ENCODE measurements around the gene ZBTB21.
"Not testable (repeated sequence)": the region's sequence is repeated elsewhere in the genome, so short reads cannot be mapped to it uniquely, and the experiment has no call there.

Gene ZBTB21

DNA sequence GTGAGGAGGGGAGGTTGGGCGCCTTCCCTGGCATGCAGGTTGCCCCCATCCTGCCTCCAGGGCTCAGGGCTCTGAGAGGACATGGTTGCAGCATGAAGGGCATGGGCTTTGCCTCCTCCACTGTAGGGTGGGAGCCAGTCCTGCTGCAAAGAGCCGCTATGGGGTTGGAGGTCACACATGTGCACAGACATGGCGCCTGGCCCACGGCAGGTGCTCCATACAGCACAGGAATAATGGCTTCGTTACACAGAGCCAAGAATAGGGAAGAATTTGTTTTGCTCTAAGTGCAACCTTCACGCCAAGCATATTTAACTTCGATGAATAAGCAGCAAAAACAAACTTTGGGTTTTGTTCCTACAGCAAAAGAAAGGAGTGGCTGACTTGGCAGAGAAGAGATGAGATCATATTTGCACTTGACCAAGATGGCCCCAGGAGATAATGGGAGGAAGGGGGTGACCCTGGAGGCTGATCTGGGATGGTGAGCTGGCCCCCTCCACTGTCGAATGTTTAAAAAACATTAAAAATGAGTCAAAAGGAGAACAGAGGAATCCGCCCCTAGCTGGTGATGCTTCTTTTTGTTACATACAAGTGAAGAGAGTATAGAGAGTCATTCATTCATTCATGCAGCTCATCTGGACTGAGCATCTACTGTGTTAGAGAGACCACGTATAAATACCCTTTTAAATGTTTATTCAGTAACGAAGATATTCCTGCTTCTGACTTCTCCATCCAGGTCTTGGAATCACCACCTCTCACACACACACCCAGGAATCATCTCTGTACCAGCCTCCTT is 43.9 kb downstream of the ZBTB21 start:
- DNase-seq = no peak

DNA sequence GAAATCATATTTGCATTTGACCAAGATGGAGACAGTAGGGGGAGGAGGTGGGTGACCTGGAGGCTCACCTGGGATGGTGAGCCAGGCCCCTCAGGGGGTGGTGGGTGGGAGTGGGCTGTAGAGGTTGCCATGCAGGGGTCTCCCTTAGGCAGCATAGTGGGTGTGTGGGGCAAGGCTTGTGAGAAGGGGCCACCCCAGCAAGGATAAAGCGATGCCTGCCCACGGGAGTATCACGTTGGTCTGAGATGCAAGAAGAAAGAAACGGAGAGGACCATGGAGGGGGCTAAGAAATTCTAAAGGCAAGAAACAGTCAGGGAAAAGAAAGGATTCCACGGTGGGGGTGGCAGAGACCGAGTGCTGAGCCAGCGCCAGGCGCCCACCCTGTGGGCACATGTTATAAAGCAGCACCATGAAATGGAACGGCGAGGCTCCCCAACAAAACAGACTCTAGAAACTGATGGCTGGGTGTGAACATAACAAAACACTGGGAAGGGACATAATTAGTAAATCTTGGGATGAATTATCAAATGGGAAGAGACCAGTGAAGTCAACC is 44.6 kb downstream of the ZBTB21 start:
- DNase-seq = no peak

DNA sequence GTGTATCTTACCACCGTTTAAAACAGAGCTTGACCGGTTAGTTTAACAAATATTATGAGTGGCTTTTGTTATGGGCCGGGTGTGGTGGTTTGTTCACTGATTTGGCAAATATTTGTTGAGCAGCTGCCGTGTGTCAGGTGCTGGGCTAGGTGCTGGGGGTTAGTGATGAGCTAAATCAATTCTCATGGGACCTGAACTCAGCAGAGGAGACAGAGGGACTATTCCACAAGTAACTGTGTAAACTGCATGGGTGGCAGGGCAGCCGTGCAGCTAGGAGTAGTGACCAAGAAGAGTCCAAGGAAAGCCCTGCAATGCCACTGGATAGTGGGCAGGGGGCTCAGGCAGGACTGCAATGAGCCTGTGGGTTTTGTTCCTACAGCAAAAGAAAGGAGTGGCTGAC is 45.1 kb downstream of the ZBTB21 start:
- no peak for DNase-seq

DNA sequence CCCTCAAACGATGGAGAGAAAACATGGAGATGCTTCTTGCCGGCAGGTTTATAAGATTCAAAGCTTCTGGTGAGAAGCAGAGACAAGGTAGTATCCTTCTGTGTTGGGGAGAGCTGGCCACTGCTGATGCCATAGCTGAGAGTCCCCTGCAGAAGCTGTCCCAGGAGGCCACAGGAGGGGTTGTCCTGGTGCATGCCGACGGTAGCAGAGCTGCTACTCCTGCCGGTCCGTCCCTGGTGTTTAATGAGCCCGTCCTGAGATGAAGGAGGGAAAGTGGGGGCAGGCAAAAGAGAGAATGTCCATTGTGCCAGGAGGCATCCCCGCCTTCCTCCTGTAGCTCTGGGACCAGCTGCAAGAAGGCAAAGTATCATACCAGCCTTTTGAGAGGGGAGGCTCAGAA is 46.0 kb downstream of the ZBTB21 start:
- no peak for DNase-seq

DNA sequence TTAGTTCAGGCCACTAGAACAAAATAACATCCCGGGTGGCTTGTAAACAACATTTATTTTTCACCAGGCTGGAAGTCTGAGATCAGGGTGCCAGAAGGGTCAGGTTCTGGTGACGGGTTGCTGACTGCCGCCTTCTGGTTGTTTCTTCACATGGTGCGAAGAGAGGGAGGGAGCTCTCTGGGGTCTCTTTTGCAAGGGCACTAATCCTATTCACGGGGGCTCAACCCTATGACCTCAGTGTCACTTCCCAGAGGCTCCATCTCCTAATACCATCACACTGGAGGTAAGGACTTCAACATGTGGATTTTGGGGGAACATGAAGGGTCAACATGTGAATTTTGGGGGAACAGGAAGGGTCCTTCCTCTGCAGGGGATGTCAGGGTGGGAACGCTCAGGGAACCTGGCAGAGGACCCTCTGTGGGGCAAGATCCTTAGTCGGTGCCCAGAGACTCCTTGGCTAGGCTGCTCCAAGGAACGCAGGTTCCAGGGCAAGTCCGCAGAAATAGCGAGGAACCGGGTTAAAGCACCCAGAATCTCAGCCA is 47.7 kb downstream of the ZBTB21 start:
- DNase-seq = no peak

DNA sequence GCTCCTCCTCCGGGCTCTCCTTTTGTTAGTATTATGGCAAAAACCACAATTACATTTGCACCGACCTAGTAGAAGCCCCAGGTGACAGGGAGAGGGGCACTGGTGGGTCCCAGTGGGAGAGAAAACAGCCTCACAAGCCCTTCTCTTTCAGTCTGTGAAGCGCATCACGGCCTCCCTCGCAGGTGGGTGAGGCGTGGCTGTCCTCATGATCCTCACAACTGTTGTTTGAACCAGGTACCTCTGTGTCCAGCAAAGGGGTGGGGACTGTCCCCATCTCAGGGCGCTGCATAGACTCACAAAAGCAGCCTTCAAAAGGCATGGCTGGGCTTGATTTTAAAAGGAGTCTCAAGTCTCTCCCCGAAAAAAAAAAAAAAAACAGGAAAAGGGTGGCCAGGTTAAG is 48.4 kb downstream of the ZBTB21 start:
- no peak for DNase-seq

DNA sequence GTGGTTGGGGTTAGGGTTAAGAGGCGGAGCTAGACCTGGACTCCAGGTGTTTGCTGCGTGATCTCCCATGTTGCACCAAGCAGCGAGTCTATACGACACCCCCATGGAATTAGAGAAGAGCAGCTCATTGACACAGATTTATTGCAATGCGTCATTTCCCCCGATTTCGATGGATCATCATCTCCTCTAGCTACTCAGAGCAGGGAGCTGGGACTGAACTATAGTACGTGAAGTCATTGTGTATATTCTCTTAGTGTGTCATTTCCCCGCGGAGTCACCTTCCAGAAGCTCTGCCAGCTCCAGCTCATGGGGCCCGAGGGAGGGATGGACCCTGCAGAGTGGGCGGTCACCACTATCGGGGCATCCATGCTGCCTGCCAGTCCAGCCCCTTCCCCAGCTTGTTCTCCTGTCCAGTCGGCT is 48.9 kb downstream of the ZBTB21 start:
- DNase-seq = no peak

DNA sequence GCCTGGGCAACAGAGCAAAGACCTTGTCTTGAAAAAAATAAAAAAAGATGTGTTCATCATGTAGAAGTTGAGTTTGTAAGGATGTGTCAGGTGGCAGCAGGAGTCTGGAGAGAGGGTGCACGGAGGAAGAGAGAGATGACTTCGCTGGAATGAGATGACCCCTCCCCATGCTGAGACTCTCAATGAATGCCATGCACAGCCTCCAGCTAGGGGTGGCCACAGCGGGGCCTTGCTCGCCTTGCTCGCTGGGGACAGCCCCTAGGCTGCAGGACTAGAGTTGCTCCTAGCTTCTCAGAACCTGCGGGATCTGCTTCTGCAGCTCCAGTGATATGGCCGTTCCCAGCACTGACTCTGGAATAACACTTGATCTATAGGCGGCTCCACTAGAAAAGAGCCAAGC is 49.8 kb downstream of the ZBTB21 start:
- no peak for DNase-seq

DNA sequence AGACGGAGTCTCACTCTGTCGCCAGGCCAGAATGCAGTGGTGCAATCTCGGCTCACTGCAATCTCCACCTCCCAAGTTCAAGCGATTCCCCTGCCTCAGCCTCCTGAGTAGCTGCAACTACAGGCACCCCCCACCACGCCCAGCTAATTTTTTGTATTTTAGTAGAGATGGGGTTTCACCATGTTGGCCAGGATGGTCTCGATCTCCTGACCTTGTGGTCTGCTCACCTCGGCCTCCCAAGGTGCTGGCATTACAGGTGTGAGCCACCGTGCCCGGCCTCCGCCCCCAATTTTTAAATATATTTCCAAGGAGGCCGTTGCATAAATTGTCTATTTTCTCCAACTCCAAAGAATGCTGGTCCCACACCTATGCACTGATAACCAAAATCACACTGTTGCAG is 50.5 kb downstream of the ZBTB21 start:
- not testable (repeated sequence) for DNase-seq

DNA sequence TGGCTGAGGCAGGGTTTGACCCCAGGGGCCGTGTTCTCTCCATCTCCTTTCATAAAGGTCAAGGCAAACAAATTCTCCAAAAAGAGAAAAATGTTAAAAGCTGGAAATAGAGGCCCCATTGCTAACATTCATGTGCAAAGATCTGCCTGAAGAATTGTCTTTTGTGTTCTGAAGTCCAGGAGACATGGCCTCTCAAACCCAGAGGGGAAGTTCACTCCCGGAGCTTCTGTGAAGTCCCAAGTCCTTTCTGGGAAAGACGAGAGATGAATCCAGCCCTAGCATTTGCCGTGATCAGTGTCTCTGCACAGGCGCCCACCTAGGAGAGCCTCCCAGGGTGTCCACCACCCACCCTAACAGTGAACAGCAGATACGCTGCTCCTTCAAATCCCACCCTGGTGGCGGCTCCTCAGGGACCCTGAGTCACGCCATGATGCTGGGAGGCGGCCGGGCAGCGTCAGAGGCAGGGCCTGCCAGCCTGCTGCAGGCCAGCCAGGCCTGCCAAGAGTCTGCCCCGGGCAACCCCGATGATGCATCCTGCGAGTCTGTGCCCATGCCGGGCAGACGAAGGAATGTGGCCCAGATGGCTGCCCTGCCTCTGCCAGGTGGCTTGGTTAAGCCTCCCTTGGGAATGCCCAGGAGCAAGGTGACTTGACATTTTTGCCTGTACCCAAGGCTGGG is 51.1 kb downstream of the ZBTB21 start:
- no peak for DNase-seq

DNA sequence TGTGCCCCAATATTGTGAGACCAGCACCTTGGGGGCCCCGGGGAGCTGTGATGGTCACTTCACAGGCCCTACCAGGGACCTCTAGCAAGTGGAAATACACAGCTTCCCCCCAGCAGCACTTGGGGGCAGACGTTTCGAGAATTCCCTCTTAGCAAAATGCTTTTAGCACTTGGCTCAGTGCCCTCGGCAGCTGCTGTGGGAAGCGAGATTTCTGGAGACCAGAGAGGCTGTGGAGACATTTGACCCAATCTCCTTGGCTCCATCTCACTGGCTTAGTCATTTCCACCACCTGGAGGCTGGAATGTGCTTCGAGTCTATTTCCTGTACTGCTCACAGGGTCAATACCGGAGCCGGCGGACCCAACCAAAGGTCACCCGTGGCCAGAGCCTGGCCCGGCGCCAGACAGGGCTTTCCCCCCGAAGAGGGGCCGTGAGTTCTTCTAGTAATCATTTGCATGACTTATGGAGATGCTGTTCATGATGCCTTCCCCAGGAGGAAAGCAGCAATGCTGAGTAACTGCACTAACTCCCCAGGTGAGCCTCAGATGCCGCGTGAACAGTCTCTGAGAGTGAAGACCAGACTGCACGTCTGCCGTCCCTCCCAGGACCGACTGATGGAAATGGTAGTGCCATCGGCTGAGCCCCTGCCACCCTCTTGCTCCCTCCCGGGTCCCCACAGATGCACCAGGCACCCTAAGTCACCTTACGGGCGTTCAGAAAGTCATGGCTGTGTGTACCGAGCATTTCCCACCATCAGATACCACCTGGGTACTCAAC is 52.0 kb downstream of the ZBTB21 start:
- DNase-seq = peak; percentile 86

DNA sequence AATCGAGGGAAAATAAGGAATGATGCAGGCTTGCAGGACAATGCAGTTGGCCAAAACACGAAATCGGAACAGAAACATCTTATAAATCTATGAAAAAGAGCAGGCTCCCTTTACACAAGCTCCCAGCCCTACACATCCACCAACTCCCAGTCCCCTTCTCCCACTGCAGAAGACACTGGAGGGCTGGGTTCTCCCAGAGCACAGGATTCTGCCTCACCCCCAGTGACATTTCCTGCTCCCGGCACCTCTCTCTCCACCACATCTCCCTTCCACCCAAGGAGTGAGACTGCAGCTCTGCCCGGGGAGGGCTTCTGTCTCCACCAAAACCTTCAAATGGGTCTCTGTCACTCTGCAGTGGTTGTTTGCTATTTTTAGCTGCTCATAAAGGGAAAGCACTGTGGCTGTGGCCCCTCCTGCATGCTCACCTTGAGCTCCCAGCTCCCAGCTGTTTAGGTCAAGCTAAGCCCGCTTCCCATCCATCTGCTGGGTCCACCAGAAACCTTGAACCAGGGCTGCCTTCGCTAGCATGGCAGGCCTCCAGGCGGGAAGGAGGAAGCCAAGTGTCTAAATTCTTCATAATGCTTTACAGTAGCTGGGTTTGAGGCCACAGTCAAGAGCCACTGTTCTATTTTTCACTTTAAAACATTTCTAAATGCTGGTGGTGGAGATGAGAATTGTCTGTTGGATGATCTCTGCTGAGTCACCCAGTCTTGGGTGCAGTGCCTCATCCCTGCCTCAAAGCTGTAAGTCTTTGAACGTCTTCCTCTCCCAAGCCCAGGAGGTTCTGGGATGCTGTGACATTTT is 53.0 kb downstream of the ZBTB21 start:
- no peak for DNase-seq

DNA sequence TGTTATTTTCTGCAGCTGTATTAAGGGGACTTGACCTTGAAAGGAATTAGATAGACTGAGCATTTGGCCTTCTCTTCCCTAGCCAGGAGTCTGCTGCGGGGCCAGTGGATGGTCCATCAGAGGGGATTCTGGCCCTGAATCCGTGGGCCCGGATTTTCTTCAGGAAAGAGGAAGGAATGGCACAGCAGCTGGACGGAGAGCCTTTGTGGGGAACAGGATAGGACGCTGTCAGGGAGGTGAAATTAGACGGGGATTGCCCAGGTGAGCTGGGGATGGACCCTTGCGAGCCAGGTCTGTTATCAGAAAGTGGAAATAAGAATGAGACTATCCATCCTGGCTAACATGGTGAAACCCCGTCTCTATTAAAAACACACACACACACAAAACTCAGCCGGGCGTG is 54.6 kb downstream of the ZBTB21 start:
- no peak for DNase-seq

DNA sequence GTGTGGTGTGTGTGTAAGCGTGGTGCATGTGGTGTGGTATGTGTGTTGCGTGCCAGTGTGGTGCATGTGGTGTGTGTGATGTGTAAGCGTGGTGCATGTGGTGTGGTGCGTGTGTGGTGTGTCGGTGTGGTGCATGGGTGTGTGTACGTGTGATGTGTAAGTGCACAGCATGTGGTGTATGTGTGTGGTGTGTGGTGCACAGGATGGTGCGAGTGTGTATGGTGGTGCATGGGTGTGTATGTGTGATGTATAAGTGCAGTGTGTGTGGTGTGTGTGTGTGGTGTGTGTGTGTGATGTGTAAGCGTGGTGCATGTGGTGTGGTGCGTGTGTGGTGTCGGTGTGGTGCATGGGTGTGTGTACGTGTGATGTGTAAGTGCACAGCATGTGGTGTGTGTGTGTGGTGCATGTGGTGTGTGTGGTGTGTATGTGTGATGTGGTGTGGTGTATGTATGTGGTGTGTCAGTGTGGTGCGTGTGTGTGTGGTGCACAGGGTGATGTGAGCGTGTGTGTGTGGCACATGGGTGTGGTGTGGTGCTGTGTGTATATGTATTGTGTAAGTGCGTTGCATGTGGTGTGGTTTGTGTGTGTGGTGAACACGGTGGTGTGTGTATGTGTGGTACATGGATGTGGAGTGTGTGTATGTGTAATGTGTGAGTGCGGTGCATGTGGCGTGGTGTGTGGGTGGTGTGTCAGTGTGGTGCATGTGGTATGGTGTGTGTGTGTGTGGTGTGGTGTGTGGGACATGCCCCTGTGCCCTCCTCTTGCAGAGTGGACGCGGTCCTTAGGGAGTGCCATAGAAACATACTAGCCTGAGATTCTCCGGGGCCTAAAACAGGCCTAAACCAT is 55.3 kb downstream of the ZBTB21 start:
- no peak for DNase-seq

DNA sequence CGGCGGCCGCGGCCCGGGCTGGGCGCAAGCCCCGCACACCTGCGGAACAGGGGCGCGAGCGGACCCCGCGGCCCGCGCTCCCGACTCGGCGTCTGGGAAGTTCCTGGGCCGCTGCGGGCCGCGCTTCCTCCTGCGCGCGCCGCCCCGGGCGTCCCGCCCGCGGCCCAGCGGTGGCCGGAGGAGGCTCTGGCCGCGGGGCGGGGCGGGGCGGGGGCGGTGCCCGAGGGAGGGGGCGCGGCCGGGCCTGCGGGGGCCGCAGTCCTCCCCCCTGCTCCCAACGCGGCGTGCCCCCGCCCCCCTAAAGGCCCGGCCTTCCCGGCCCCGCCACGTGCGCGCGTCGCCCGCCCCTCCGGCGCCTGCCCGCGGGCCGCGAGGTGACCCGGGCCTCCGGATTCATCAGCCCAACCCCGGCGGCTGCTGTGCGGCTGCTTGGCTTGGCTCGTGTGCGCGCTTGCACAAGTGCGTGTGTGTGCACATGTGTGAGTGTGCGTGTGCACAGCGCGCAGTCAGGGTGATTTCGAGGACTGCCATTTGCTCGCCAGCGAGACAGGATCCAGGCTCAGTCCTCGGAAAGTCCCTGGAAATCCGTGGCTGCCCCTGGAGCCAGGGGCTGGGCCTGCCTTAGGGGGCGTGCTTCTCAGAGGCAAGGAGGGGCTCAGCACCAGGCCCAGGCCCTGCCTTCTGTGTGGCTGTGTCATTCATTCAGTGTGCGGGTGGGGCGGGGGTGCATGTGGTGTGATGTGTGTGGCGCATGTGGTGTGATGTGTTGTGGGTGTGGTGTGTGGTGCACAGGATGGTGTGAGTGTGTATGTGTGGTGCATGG is 56.1 kb downstream of the ZBTB21 start, which contains the start of gene C2CD2:
Gene C2CD2, minus strand, starts transcription at position 188 of the 823 bp plus-strand sequence. CDS start 370 bp downstream, outside the sequence.
- peak; percentile 84 for DNase-seq

DNA sequence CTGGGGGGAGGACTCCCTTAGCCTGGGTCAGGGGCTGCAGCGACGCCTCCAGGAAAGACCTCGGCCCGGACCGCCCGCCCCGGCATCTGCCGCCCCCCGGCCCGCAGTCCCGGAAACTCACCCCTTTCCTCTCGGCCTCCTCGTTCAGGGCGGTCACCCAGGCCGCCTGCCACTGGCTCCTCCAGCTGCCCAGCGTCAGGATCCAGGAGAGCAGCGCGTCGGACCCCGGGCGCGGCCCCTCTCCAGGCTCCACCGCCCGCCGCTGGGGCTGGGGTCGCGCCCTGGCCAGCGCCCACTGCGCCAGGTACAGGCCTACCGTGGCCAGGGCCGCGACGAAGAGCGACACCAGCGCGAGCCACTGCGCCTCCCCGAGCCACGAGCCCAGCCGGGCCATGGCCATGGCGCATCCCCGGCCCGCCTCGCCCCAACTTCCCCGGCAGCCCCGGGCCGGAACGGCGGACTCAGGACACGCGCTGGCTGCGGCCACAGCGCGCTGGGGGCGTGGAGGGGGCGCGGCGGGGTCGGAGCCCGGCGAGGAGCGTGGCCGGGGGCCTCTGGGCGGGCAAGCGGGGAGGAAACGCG is 56.8 kb downstream of the ZBTB21 start:
- DNase-seq = peak; percentile 57

DNA sequence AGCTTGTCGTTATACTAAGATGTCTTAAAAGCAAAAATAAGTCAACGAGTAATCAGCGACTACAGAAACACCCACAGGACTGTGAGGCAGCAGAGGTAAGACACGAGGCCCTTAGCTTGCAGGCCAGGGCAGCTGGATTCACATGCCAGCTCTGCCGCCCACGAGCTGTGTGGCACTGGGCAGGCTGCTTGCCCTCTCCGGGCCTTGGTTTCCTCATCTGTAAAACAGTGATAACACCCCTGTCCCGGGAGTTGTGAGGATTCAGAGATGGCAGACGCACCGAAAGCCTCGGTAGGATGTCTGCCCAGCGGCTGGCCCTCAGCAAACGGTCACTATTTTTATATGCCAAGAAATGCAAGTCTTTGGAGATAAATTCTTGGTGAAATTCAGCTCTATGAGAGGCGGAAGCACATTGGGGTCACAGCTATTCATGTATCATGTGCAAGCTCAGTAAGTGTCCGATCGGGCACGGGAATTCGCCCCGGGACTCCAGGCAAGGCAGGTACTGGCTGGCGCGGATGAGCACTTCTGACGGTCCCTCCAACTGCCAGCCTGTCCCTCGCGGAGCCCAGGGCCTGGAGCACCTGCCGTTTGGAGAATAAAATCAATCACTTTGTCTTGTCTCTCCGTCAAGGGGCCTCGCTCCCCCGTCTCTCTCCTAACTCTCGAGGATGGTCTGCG is 57.5 kb downstream of the ZBTB21 start:
- DNase-seq = no peak

DNA sequence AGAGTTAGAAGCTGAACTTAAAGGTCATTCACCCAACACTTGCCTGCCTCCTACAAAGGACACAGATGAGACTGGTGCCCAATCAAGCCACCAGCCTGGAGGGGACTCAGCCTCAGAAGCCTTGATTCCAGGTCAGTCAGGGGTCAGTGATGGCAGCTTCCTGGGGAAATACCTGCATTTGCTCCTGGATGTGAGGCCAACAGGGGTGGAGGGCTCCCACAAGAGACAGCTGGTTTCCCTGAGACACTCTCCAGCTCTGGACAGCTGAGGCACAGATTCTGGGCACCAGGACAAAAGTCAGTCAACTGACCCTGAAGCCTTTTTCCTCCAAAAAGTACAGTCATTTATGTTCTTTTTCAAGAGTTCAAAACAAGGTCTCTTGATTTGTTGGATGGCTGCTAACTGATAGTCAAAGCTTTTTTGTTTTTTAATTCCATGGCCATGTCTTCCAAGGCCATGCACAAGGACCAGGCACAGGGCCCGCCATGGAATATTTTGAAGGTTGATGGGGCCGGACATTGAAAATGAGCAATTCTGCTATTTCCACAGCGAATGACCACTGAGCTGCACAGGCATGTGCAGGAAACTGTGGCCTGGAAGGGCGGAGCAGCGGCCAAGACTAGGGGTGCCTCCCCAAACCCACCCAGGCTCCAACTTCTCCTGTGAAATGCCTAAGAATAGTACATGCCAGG is 58.1 kb downstream of the ZBTB21 start:
- no peak for DNase-seq

DNA sequence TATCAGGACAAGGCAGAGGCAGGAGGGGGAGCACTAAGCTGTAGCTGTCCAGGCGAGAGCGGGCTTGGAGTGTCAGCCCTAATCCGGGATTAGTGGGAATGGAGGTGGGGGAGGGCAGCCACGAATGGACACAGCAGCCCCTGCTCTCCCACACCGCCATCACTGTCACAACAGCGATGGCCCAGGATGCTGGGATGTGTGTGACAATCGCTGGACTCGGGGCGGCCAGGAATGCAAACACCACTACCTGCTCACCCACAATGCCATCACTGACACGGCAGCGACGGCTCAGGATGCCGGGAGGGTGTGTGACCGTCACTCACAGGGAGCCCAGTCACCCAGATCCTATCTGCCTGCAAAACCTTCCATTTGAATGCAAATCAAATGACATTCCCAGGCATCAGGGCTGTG is 59.2 kb downstream of the ZBTB21 start:
- no peak for DNase-seq

All from femur (tissue), 1 donor.